Measurements from ENCODE around the gene SCYL1.
"Not testable (repeated sequence)": the region's sequence is repeated elsewhere in the genome, so short reads cannot be mapped to it uniquely, and the experiment has no call there.

Gene SCYL1

DNA sequence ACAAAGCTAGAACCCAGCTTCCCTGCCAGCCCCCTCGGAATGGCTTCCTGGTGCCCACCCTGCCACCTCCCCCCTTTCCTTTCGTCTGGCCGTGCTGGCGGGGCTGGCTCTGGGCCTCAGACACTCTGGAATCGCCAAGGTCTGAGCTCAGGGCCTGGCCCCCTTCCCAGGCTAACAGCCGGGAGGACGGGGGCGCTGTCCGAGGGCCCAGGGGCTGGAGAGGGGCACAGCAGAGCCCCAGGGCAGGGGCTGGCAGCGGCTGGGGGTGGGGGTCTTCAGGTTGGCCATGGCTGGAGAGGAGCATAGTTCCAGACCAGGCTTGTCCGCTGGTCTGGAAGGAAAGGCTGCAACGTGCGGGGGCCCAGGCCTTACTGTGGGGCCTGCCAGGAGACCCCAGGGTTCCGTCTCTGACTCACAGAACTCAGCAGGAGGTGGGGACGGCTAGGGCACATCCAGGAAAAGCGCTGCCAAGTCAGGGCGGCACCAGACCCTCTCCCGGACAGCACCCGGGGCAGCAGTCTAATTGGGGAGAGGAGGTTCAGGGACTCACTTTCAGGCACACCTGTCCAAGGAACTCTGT lies 34.1 kb downstream of the SCYL1 start:
- Histone ChIP-seq H3K9ac (ENCODE audit: low read depth, low read length) (no peak overlapping the region), H3K27ac (ENCODE audit: low read depth, low read length) (peak overlapping the region; percentile 52), H3K4me1 (ENCODE audit: control insufficient read depth, insufficient read depth, low read length) (peaks cover 25% of the 10 kb centered on the region), H3K9me3 (ENCODE audit: control insufficient read depth, insufficient read depth, low read length) (no peaks in the 10 kb centered on the region), H3K4me3 (ENCODE audit: low read depth, low read length) (peak overlapping the region; percentile 54), H3K27me3 (ENCODE audit: control insufficient read depth, insufficient read depth, low read length) (peaks cover 41% of the 10 kb centered on the region), H3K36me3 (ENCODE audit: control insufficient read depth, insufficient read depth, low read length) (no peaks in the 10 kb centered on the region)

DNA sequence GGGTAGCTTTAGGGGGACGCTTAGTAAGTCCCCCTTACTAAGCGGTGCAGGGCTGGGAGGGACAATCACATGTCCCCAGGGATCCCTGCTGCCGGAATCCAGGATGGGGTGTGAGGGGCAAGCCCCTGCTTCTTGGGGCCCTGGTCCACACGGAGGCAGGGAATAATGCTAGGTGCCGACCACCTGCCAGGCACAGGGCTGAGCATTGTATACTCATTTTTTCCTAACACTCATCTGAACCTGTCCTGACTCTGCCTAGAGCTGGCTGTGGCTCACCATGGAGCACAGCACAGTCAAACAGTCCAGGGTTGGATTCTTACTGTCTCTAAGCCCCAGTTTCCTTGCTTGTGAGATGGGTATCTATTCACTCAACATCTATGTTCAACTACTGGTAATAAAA lies 34.7 kb downstream of the SCYL1 start:
- no peaks in the 10 kb centered on the region for H3K36me3 ChIP-seq (ENCODE audit: control insufficient read depth, insufficient read depth, low read length)
- no peak overlapping the region for H3K27ac ChIP-seq (ENCODE audit: low read depth, low read length)
- no peaks in the 10 kb centered on the region for H3K9me3 ChIP-seq (ENCODE audit: control insufficient read depth, insufficient read depth, low read length)
- peaks cover 25% of the 10 kb centered on the region for H3K4me1 ChIP-seq (ENCODE audit: control insufficient read depth, insufficient read depth, low read length)
- H3K4me3 ChIP-seq (ENCODE audit: low read depth, low read length) = no peak overlapping the region
- peaks cover 38% of the 10 kb centered on the region for H3K27me3 ChIP-seq (ENCODE audit: control insufficient read depth, insufficient read depth, low read length)
- H3K9ac ChIP-seq (ENCODE audit: low read depth, low read length) = no peak overlapping the region

DNA sequence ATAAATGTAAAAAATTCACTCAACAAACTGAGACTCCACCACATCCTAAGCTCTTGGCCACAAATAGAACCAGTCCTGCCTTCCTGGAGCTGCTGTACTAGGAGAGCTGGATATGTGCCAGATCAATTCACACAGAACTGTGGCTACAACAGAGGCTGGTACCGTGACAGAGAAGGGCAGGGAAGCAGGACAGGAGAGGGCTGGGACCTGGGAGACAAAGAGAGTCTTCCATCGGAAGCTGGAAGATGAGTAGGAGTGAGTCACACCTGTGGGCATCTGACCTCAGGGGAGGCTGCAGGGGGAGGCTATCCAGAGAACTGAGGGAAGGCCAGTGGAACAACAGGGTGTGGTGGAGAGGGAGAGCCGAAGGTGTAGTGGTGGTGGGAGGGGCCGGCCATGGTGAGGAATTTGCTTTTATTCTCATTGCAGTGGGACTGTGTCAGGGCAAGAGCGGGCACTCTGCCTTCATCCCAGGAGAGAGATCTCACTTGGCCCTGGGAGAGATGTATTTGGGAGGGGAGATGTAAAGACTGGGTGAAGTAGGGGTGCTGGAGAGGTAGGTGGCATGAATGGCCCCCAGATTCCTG lies 35.2 kb downstream of the SCYL1 start:
- Histone ChIP-seq H3K4me3 (ENCODE audit: low read depth, low read length) (no peak overlapping the region), H3K27me3 (ENCODE audit: control insufficient read depth, insufficient read depth, low read length) (peaks cover 32% of the 10 kb centered on the region), H3K36me3 (ENCODE audit: control insufficient read depth, insufficient read depth, low read length) (no peaks in the 10 kb centered on the region), H3K9ac (ENCODE audit: low read depth, low read length) (no peak overlapping the region), H3K27ac (ENCODE audit: low read depth, low read length) (peak overlapping the region; percentile 3), H3K9me3 (ENCODE audit: control insufficient read depth, insufficient read depth, low read length) (no peaks in the 10 kb centered on the region), H3K4me1 (ENCODE audit: control insufficient read depth, insufficient read depth, low read length) (peaks cover 25% of the 10 kb centered on the region)

DNA sequence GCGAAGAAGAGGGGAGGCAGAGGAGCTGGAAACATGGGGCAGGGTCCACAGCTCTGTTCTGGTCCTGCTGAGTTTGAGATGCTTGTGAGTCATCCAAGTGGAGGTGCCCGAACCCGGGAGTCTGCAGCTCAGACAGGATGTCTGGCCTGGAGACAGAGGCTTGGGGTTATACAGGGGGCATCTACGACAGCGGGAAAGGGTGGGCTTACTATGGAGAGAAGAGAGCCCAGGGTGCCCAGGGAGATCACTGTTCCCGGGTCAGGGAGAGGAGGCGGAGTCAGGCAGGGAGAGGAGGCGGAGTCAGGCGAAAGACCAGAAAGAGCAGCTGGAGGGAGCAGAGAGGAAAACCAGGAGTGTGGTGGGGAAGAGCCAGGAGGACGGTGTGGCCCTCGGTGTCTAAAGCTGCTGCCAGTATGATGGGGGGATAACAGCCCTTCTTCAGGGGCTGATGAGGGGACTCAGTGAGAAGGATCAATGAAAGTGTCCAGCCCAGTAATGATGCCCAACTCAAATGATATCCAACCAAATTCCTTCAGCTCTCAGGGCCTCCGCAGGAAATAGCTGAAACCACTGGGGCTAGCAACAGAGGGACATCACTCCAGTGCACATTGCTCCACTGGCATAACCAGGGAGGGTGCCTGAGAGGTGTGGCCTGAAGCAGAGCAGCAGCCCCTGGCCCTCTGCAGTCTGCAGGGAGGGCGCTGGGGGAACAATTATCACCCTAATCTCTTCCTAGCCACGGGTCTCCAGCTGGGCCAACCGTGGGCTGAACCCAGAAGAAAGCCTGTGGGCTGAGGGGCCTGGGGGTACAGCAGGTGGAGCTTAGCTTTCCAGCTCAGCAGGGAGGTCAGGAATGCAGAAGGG lies 35.9 kb downstream of the SCYL1 start:
- H3K27ac ChIP-seq (ENCODE audit: low read depth, low read length) = no peak overlapping the region
- H3K4me1 ChIP-seq (ENCODE audit: control insufficient read depth, insufficient read depth, low read length) = peaks cover 25% of the 10 kb centered on the region
- peaks cover 31% of the 10 kb centered on the region for H3K27me3 ChIP-seq (ENCODE audit: control insufficient read depth, insufficient read depth, low read length)
- no peaks in the 10 kb centered on the region for H3K36me3 ChIP-seq (ENCODE audit: control insufficient read depth, insufficient read depth, low read length)
- H3K9ac ChIP-seq (ENCODE audit: low read depth, low read length) = no peak overlapping the region
- H3K4me3 ChIP-seq (ENCODE audit: low read depth, low read length) = 0 out of 2 replicates have a peak overlapping the region, but pooled peaks have one; percentile 13
- no peaks in the 10 kb centered on the region for H3K9me3 ChIP-seq (ENCODE audit: control insufficient read depth, insufficient read depth, low read length)

DNA sequence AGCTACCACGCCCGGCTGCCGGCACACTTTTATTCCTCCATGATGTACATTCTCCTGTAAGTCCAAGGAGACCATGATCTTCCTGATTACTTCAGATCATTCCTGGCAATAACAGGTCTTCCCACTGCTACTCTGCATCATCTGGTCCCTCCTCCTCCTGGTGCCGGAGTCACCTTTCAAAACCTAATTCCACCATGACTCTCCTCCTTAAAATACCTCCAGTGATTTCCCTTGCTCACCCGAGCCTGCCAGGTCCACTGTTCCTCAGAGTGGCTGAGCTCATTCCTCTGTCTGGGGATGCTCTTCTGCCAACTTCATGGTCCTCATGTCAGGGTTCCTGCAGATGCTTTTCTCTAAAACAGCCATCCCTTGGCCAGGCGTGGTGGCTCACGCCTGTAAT lies 37.1 kb downstream of the SCYL1 start:
- Histone ChIP-seq H3K9ac (ENCODE audit: low read depth, low read length) (no peak overlapping the region), H3K4me3 (ENCODE audit: low read depth, low read length) (no peak overlapping the region), H3K27ac (ENCODE audit: low read depth, low read length) (no peak overlapping the region), H3K4me1 (ENCODE audit: control insufficient read depth, insufficient read depth, low read length) (peaks cover 25% of the 10 kb centered on the region), H3K36me3 (ENCODE audit: control insufficient read depth, insufficient read depth, low read length) (no peaks in the 10 kb centered on the region), H3K27me3 (ENCODE audit: control insufficient read depth, insufficient read depth, low read length) (peaks cover 26% of the 10 kb centered on the region), H3K9me3 (ENCODE audit: control insufficient read depth, insufficient read depth, low read length) (no peaks in the 10 kb centered on the region)

DNA sequence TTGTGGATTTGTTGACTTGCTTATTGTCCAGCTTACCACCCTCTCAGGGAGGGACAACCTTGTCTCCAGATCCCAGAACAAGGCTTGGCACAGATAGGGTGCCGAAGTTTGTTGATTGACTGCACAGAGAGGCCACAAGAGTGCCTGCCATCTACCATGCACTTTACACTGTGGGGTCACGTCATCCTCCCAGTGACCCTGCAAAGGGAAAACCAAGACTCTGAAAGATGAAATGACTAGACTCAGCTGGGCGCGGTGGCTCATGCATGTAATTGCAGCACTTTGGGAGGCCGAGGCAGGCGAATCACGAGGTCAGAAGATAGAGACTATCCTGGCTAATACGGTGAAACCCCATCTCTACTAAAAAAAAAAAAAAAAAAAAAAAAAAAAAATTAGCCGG lies 37.9 kb downstream of the SCYL1 start:
- H3K36me3 ChIP-seq (ENCODE audit: control insufficient read depth, insufficient read depth, low read length) = no peaks in the 10 kb centered on the region
- peaks cover 25% of the 10 kb centered on the region for H3K4me1 ChIP-seq (ENCODE audit: control insufficient read depth, insufficient read depth, low read length)
- H3K4me3 ChIP-seq (ENCODE audit: low read depth, low read length) = no peak overlapping the region
- no peaks in the 10 kb centered on the region for H3K9me3 ChIP-seq (ENCODE audit: control insufficient read depth, insufficient read depth, low read length)
- H3K27ac ChIP-seq (ENCODE audit: low read depth, low read length) = no peak overlapping the region
- H3K27me3 ChIP-seq (ENCODE audit: control insufficient read depth, insufficient read depth, low read length) = peaks cover 20% of the 10 kb centered on the region
- H3K9ac ChIP-seq (ENCODE audit: low read depth, low read length) = no peak overlapping the region

DNA sequence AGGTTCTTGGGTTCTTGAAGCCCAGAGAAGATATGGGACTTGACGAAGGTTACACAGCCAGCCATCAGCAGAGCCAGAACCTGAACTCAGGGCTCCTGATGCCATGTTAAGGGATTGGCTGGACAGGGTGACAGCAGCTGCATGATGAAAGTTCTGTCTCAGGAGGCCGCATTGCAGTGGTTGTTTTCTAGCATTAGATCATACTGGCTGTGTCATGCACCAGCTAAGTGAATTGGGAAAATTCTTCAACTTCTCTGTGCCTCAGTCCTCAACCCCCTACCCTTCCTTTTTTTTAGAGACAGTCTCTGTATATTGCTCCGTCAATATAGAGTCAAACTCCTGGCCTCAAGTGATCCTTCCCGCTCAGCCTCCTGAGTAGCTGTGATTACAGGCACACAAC lies 38.7 kb downstream of the SCYL1 start:
- Histone ChIP-seq H3K36me3 (ENCODE audit: control insufficient read depth, insufficient read depth, low read length) (no peaks in the 10 kb centered on the region), H3K9me3 (ENCODE audit: control insufficient read depth, insufficient read depth, low read length) (no peaks in the 10 kb centered on the region), H3K9ac (ENCODE audit: low read depth, low read length) (no peak overlapping the region), H3K4me3 (ENCODE audit: low read depth, low read length) (no peak overlapping the region), H3K4me1 (ENCODE audit: control insufficient read depth, insufficient read depth, low read length) (peaks cover 24% of the 10 kb centered on the region), H3K27me3 (ENCODE audit: control insufficient read depth, insufficient read depth, low read length) (peaks cover 19% of the 10 kb centered on the region), H3K27ac (ENCODE audit: low read depth, low read length) (no peak overlapping the region)

DNA sequence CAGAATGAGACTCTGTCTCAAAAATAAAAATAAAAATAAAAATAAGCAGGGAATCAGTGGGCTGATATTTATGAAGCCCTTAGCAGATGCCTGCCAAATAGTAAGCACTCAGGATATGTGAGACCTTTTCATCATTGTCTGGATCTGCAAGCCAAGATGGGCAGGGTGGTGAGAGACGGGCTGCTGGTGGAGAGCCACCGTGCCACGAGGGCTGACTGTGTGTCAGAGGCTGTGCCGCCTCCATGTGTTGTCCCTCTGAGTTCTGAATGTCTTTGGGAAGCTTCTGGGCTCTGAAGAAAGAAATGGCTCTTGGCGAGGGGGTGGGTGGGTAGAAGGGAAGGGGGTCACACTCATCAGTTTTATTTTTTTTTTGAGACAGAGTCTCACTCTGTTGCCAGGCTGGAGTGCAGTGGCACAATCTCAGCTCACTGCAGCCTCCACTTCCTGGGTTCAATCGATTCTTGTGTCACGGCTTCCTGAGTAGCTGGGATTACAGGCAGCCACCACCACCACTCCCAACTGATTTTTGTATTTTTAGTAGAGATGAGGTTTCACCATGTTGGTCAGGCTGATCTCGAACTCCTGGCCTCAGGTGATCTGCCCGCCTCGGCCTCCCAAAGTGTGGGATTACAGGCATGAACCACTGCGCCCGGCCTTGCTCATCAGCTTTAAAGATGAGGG lies 40.1 kb downstream of the SCYL1 start:
- H3K27ac ChIP-seq (ENCODE audit: low read depth, low read length); H3K9ac ChIP-seq (ENCODE audit: low read depth, low read length): not testable (repeated sequence)

DNA sequence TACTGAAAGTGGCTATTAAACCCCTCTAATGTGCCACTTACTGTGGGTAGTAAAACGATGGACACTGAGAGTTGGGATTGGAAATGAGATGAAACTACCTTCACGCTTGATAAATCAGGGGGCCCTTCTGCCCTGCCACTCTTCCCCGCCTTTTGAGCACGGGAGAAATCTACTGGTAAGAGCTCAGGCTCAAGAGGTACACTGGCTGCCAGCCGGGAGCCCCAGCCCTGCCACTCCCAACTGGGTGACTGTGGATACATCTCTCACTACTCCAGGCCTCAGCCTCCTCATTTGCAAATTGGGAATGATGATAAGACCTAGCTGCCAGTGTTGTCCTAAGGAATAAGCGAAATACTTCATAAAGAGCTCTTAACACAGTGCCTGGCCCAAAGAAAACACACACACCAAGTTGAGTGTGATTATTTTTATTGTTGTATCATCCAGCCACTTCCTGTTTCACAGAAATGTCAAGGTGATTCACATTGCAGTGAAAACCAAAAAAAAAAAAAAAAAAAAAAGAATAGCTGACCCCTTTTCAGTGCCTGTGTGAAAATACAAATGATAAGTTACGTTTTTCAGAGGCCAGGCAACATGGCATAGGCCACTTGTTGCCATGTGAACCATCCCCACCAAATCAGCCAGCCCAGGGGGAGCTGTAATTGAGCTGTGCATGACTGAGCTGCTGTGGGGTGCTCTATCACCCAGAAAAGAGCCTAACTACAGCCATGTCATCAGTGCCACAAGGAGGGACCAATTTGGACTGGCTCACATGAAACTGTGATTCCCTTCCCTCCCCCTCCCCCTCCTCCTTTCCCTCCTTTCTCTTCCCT lies 41.0 kb downstream of the SCYL1 start:
- Histone ChIP-seq H3K4me3 (ENCODE audit: low read depth, low read length) (no peak overlapping the region), H3K27me3 (ENCODE audit: control insufficient read depth, insufficient read depth, low read length) (no peaks in the 10 kb centered on the region), H3K36me3 (ENCODE audit: control insufficient read depth, insufficient read depth, low read length) (no peaks in the 10 kb centered on the region), H3K27ac (ENCODE audit: low read depth, low read length) (no peak overlapping the region), H3K9me3 (ENCODE audit: control insufficient read depth, insufficient read depth, low read length) (no peaks in the 10 kb centered on the region), H3K4me1 (ENCODE audit: control insufficient read depth, insufficient read depth, low read length) (peaks cover 13% of the 10 kb centered on the region), H3K9ac (ENCODE audit: low read depth, low read length) (no peak overlapping the region)

More for the DNA sequence above, 40.1 kb downstream of the SCYL1 start:
- not testable (repeated sequence) for H3K27me3 ChIP-seq (ENCODE audit: control insufficient read depth, insufficient read depth, low read length); H3K36me3 ChIP-seq (ENCODE audit: control insufficient read depth, insufficient read depth, low read length); H3K4me3 ChIP-seq (ENCODE audit: low read depth, low read length); H3K9me3 ChIP-seq (ENCODE audit: control insufficient read depth, insufficient read depth, low read length)
- H3K4me1 ChIP-seq (ENCODE audit: control insufficient read depth, insufficient read depth, low read length) = peaks cover 21% of the 10 kb centered on the region

Data from HUES48 (cell line).